Neuron (in vitro differentiated cells): ENCODE measurements around the gene FBXO3.
A peak's percentile ranks its signal among the peaks of the same experiment; 100 is the strongest.

Experiments
- H2AFZ ChIP-seq: one replicate; pipeline ENCODE4 v1.6.1; 2013; ENCODE audit warnings: low read depth, mild to moderate bottlenecking, inconsistent platforms, low read length, moderate library complexity
- H3K27me3 ChIP-seq: one replicate; pipeline ENCODE4 v1.6.1; 2013; ENCODE audit warnings: low read length; ENCODE audit not compliant: insufficient read depth
- H3K36me3 ChIP-seq: one replicate; pipeline ENCODE4 v1.6.1; 2013; ENCODE audit warnings: low read length; ENCODE audit not compliant: insufficient read depth
- H3K4me1 ChIP-seq: one replicate; pipeline ENCODE4 v1.6.1; 2013; ENCODE audit warnings: low read length; ENCODE audit not compliant: insufficient read depth
- H3K4me3 ChIP-seq: 2 replicates; pipeline ENCODE4 v1.5.1; 2013; ENCODE audit warnings: mild to moderate bottlenecking, low read length, moderate library complexity
- H3K9me3 ChIP-seq: one replicate; pipeline ENCODE4 v1.6.1; 2013; ENCODE audit warnings: low read length

FBXO3 gene

GRCh38 chr11:33779849-33780528, 5.7 kb upstream of the FBXO3 start:
- Histone ChIP-seq H3K4me3 (no peak overlapping the region), H3K36me3 (no peaks in the 10 kb centered on the region), H3K4me1 (peaks cover 21% of the 10 kb centered on the region), H3K27me3 (peaks cover 57% of the 10 kb centered on the region), H2AFZ (no peak overlapping the region), H3K9me3 (no peaks in the 10 kb centered on the region)

- Histone ChIP-seq H3K4me3 (no peak overlapping the region), H3K27me3 (peaks cover 53% of the 10 kb centered on the region), H3K36me3 (no peaks in the 10 kb centered on the region), H2AFZ (peak overlapping the region; percentile 49), H3K9me3 (no peaks in the 10 kb centered on the region), H3K4me1 (peaks cover 26% of the 10 kb centered on the region)
Observed at GRCh38 chr11:33778675-33779074, 4.4 kb upstream of the FBXO3 start.

- Histone ChIP-seq H3K4me3 (no peak overlapping the region), H3K36me3 (no peaks in the 10 kb centered on the region), H2AFZ (no peak overlapping the region), H3K27me3 (peaks cover 52% of the 10 kb centered on the region), H3K4me1 (peaks cover 34% of the 10 kb centered on the region), H3K9me3 (no peaks in the 10 kb centered on the region)
Observed at GRCh38 chr11:33777906-33778305, 3.6 kb upstream of the FBXO3 start.

DNA sequence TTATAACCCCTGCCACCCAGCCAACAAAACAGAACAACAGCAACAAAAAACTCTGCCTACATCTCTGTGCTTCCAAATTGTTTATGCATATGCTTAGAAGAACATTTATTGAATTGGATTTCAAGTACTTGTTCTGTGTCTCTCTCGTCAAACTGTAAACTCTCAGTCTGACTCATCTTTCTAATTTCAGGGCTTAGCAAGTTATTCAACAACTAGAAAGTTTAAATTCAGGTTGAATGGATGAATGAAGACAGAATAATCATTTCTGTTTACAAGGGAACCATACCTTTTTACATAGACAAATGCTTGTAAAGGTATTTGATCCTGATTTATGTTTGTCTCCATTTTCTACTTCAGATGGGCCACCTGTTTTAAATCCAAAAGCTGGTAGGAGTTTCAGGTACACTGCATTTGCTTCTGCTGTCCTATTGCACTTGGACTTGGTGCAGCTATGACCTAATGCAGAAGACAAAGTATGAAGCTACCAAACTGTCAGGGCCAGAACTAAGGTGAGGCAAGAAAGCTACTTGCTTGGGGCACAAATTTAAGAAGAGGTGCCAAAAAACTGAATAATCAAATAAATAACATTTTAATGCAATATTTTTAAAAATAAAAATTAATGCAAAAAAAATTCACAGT, 1.6 kb upstream of the FBXO3 start:
- H3K27me3 ChIP-seq = peaks cover 40% of the 10 kb centered on the region

DNA sequence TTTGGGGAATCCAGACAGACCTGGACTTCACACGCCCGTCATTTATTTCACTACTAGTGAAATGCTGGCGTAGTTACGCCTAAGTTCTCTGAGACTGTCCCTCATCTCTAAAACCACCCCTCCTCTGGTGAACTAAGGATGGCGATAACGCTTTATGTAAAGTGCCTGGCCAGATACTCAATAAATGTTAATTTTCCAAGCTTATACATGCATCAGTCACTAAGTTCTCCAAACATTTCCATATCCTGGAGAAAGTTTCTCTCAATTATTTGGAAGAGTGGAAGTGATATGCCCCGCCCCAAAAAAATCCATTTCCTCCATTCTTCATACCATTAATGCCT, 1.1 kb upstream of the FBXO3 start:
- H3K27me3 ChIP-seq = peaks cover 35% of the 10 kb centered on the region
- peaks cover 42% of the 10 kb centered on the region for H3K4me1 ChIP-seq
- no peak overlapping the region for H2AFZ ChIP-seq
- no peak overlapping the region for H3K4me3 ChIP-seq
- H3K36me3 ChIP-seq = no peaks in the 10 kb centered on the region
- H3K9me3 ChIP-seq = no peaks in the 10 kb centered on the region

More for the DNA sequence above, 1.6 kb upstream of the FBXO3 start:
- Histone ChIP-seq H3K36me3 (no peaks in the 10 kb centered on the region), H3K4me1 (peaks cover 42% of the 10 kb centered on the region), H3K4me3 (no peak overlapping the region), H2AFZ (no peak overlapping the region), H3K9me3 (no peaks in the 10 kb centered on the region)

- Histone ChIP-seq H2AFZ (peak overlapping the region; percentile 98), H3K9me3 (no peaks in the 10 kb centered on the region), H3K36me3 (no peaks in the 10 kb centered on the region), H3K4me3 (peak overlapping the region; percentile 92), H3K27me3 (peaks cover 33% of the 10 kb centered on the region), H3K4me1 (peaks cover 37% of the 10 kb centered on the region)
Observed at GRCh38 chr11:33774736-33775466, 581 bp upstream of the FBXO3 start.

DNA sequence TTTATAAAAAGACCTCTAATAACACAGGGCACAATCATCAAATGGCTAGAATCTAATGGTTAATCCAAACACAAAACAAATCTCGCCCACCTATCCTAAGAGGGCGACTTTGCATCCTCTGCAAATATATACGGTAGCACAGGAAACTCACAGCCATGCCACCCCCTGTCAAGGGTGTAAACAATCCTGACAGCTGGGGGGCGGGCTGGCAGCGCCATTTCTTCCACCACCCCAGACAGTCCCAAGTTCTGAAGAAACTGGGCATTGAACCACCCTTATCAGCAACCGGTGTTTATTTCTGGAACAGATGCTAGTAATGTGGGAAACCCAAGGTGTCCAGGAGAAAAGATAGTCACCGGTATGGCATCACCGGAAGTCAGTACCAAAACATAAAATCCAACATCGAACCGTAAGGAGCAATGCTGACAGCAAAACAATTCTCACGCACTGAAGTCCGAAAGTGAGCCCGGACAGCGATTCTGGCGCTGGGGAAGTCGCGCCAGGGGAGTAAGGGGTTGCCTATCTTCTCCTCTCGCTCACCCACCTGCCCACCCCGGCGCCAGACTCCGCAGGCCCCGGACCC, 825 bp downstream of the FBXO3 start:
- Histone ChIP-seq H3K27me3 (peaks cover 24% of the 10 kb centered on the region), H3K36me3 (peaks cover 3% of the 10 kb centered on the region), H3K4me1 (peaks cover 29% of the 10 kb centered on the region), H2AFZ (peak overlapping the region; percentile 98), H3K4me3 (peak overlapping the region; percentile 92), H3K9me3 (no peaks in the 10 kb centered on the region)

- H3K36me3 ChIP-seq = peaks cover 4% of the 10 kb centered on the region
- peak overlapping the region; percentile 92 for H3K4me3 ChIP-seq
- peaks cover 25% of the 10 kb centered on the region for H3K4me1 ChIP-seq
- peaks cover 18% of the 10 kb centered on the region for H3K27me3 ChIP-seq
- no peak overlapping the region for H2AFZ ChIP-seq
- H3K9me3 ChIP-seq = no peaks in the 10 kb centered on the region
Observed at GRCh38 chr11:33772870-33773269, 1.4 kb downstream of the FBXO3 start.

- H2AFZ ChIP-seq = no peak overlapping the region
- peaks cover 17% of the 10 kb centered on the region for H3K27me3 ChIP-seq
Observed at GRCh38 chr11:33772300-33772699, 2.0 kb downstream of the FBXO3 start.

DNA sequence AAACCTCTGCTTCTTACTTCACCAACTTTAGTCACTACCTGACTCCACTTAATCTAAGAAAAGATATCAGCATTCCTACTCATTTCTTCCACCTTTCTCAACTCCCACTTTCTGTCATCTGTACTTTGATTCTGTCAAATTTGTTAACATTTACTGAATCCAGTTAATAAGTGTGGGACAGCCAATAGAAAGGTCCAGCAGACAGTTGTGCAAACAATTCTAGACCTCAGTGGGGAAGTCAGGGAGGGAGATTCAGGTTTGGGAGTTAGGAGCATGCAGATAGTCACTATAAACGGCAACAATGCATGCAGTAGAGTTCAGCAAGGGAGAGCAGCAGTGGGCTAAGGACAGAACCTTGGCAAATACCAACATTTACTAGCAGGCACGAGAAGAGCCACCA, 4.1 kb downstream of the FBXO3 start:
- peaks cover 21% of the 10 kb centered on the region for H3K36me3 ChIP-seq
- peaks cover 24% of the 10 kb centered on the region for H3K4me1 ChIP-seq
- no peak overlapping the region for H2AFZ ChIP-seq
- H3K27me3 ChIP-seq = peaks cover 4% of the 10 kb centered on the region
- no peaks in the 10 kb centered on the region for H3K9me3 ChIP-seq
- no peak overlapping the region for H3K4me3 ChIP-seq

More at GRCh38 chr11:33772300-33772699, 2.0 kb downstream of the FBXO3 start:
- peaks cover 25% of the 10 kb centered on the region for H3K4me1 ChIP-seq
- no peak overlapping the region for H3K4me3 ChIP-seq
- peaks cover 6% of the 10 kb centered on the region for H3K36me3 ChIP-seq
- no peaks in the 10 kb centered on the region for H3K9me3 ChIP-seq

DNA sequence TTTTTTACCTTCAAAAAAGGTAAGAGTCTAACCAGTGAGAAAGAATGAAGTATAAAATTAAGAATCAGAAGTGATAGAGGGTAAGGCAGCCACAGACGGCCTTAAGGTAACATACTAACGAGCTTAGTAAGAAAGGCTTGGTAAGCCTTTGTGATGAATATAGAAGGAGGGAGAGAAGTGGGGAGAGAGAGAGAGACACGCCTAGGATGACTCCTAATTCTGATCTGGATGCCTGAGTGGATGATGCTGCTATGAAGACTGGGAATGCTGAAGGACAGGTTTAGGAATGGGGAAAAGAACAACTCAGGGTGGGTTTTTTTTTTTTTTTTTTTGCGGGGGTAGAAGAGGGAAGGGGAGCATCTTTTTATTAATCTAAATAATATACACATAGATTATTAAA, 4.8 kb downstream of the FBXO3 start:
- H3K9me3 ChIP-seq = peaks cover 4% of the 10 kb centered on the region
- H3K4me3 ChIP-seq = no peak overlapping the region
- peaks cover 28% of the 10 kb centered on the region for H3K36me3 ChIP-seq
- no peak overlapping the region for H2AFZ ChIP-seq
- H3K4me1 ChIP-seq = peaks cover 19% of the 10 kb centered on the region
- H3K27me3 ChIP-seq = no peaks in the 10 kb centered on the region

DNA sequence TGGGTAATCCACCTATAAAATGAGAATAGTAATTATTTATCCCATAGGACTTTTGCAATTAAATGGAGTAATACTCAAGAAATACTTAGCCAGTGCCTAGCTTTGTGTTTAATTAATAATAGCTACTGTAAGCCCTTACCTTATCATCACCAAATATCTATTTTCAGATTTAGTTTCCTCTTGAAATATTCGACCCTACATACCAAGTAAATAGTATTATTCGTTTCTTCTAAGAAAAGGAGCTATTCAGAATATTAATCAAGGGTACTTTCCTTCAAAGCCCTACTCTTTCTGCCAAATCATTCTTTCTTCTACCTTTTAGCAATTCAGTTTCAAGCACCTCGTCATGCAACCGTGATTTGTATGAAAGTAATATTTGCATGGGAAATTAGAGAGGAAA, 6.7 kb downstream of the FBXO3 start:
- H3K9me3 ChIP-seq = peaks cover 10% of the 10 kb centered on the region
- peaks cover 37% of the 10 kb centered on the region for H3K36me3 ChIP-seq
- peaks cover 6% of the 10 kb centered on the region for H3K4me1 ChIP-seq
- H3K4me3 ChIP-seq = no peak overlapping the region
- no peaks in the 10 kb centered on the region for H3K27me3 ChIP-seq
- H2AFZ ChIP-seq = no peak overlapping the region

GRCh38 chr11:33766085-33766484, 8.2 kb downstream of the FBXO3 start:
- Histone ChIP-seq H3K9me3 (peaks cover 13% of the 10 kb centered on the region), H3K36me3 (peaks cover 42% of the 10 kb centered on the region), H3K27me3 (no peaks in the 10 kb centered on the region), H3K4me1 (no peaks in the 10 kb centered on the region), H3K4me3 (no peak overlapping the region), H2AFZ (no peak overlapping the region)
